Hepatocyte (in vitro differentiated cells): ENCODE results near the gene C6orf47.

Experiments
- CTCF ChIP-seq: fragments of 200-600 bp; sonication (generic); IDR thresholded peaks from 2 replicates; pipeline ENCODE4 v1.5.1; 2016; ENCODE audit warnings: antibody characterized with exemption, mild to moderate bottlenecking; ENCODE audit not compliant: poor library complexity
- EZH2 ChIP-seq: fragments of 200-600 bp; sonication (generic); IDR thresholded peaks from 2 replicates; pipeline ENCODE4 v1.6.1; 2016; ENCODE audit warnings: antibody characterized with exemption, mild to moderate bottlenecking, borderline replicate concordance
- EZH2phosphoT487 ChIP-seq: fragments of 200-600 bp; sonication (generic); IDR thresholded peaks from one replicate; pipeline ENCODE4 v1.6.1; 2018; ENCODE audit warnings: antibody characterized with exemption, mild to moderate bottlenecking, low read depth, moderate library complexity; ENCODE audit not compliant: unreplicated experiment, severe bottlenecking

- no peak for TF ChIP-seq CTCF
- TF ChIP-seq EZH2, result no peak
- TF ChIP-seq EZH2phosphoT487, result no peak
Measured at GRCh38 chr6:31631209-31631608, 29.4 kb downstream of the C6orf47 start.
